B cell (primary cell): ENCODE results near the gene SARM1. TPM values are rescaled to one million over a fixed set of nuclear protein-coding genes. Genes with fewer than 3 reads are reported as not detected.
"Not testable (repeated sequence)": the region's sequence is repeated elsewhere in the genome, so short reads cannot be mapped to it uniquely, and the experiment has no call there.

Experiments used
- ATAC-seq: fragments of 200-7000 bp; cut with Tn5 transposase; one replicate; pipeline ENCODE4 v1.10.0; 2021; ENCODE audit warnings: low read depth, mild to moderate bottlenecking, moderate number of reproducible peaks, moderate library complexity
- CTCF ChIA-PET: fragments of 350-600 bp; sonication (Branson Sonifier 250); formaldehyde crosslinking; loops from one replicate; lab custom pipeline; 2021; ENCODE audit warnings: antibody characterized with exemption, inconsistent platforms; lab: Charles Lee
- POLR2A ChIA-PET: fragments of 350-600 bp; sonication (Branson Sonifier 250); formaldehyde crosslinking; loops from one replicate; lab custom pipeline; 2021; ENCODE audit warnings: antibody characterized with exemption; lab: Charles Lee
- DNase-seq: peaks from one replicate; pipeline ENCODE4 v3.0.0; 2013
- H2AFZ ChIP-seq: 2 replicates; pipeline ENCODE4 v1.6.1; 2012; ENCODE audit warnings: mild to moderate bottlenecking, low read depth, low read length; ENCODE audit not compliant: insufficient read depth, poor library complexity, severe bottlenecking
- H3K27ac ChIP-seq, 2 donors: 1 replicate in 1 of 2; 2 replicates in 1 of 2; pipeline ENCODE4 v1.5.1; 2012 to 2013; ENCODE audit warnings: low read length in 2 of 2, mild to moderate bottlenecking in 2 of 2, moderate library complexity in 1 of 2
- H3K27me3 ChIP-seq, 4 experiments: fragments of 200-600 bp in 1 of 4; sonication (generic) in 1 of 4; replicated peaks in 1 of 4; 1 replicate in 2 of 4; 2 replicates in 2 of 4; pipeline versions ENCODE4 v1.6.1 to v1.7.0; 2013 to 2016; ENCODE audit warnings: low read length in 3 of 4, mild to moderate bottlenecking in 2 of 4, mixed read lengths in 1 of 4, moderate library complexity in 1 of 4; ENCODE audit not compliant: insufficient read depth in 4 of 4, control insufficient read depth in 3 of 4; ENCODE audit errors: control extremely low read depth in 1 of 4
- H3K36me3 ChIP-seq, 2 experiments: replicated peaks in 1 of 2; 1 replicate in 1 of 2; 2 replicates in 1 of 2; pipeline versions ENCODE4 v1.6.1 to v1.7.1; 2013; ENCODE audit warnings: low read length in 1 of 2; ENCODE audit not compliant: insufficient read depth in 2 of 2, control insufficient read depth in 1 of 2; ENCODE audit errors: control extremely low read depth in 1 of 2, extremely low read depth in 1 of 2
- H3K4me1 ChIP-seq, 2 donors: fragments of 200-600 bp in 1 of 2; sonication (generic) in 1 of 2; 1 replicate in 1 of 2; 2 replicates in 1 of 2; pipeline versions ENCODE4 v1.5.1 to v1.6.1; 2013 to 2017; ENCODE audit warnings: low read length in 2 of 2; ENCODE audit not compliant: control insufficient read depth in 2 of 2, insufficient read depth in 2 of 2
- H3K4me2 ChIP-seq: replicated peaks from 2 replicates; pipeline ENCODE3; 2012; ENCODE audit warnings: mild to moderate bottlenecking, low read depth, low read length; ENCODE audit not compliant: poor library complexity, severe bottlenecking
- H3K4me3 ChIP-seq, 5 experiments: fragments of 200-600 bp in 1 of 5; sonication (generic) in 1 of 5; 1 replicate in 3 of 5; 2 replicates in 2 of 5; pipeline versions ENCODE4 v1.5.1 to v1.7.0; 2011 to 2016; ENCODE audit warnings: low read length in 4 of 5, mild to moderate bottlenecking in 4 of 5, low read depth in 2 of 5, control low read depth in 1 of 5, moderate library complexity in 1 of 5; ENCODE audit not compliant: insufficient read depth in 1 of 5; ENCODE audit errors: control extremely low read depth in 1 of 5, extremely low read depth in 1 of 5
- H3K79me2 ChIP-seq: fragments of 200-600 bp; sonication (generic); one replicate; pipeline ENCODE4 v1.6.0; 2016; ENCODE audit warnings: low read length; ENCODE audit not compliant: control insufficient read depth, insufficient read depth
- H3K9ac ChIP-seq: fragments of 200-600 bp; sonication (generic); 2 replicates; pipeline ENCODE4 v1.6.1; 2017; ENCODE audit warnings: mild to moderate bottlenecking, low read length, moderate library complexity
- H3K9me3 ChIP-seq, 3 donors: one replicate each; pipeline versions ENCODE4 v1.6.1 to v1.7.1; 2013; ENCODE audit warnings: low read length in 2 of 3; ENCODE audit not compliant: control insufficient read depth in 2 of 3, insufficient read depth in 1 of 3; ENCODE audit errors: control extremely low read depth in 1 of 3
- H4K20me1 ChIP-seq: 2 replicates; pipeline ENCODE4 v1.6.0; 2012; ENCODE audit warnings: mild to moderate bottlenecking, low read length; ENCODE audit not compliant: insufficient read depth, control insufficient read depth, poor library complexity, severe bottlenecking
- H3K27ac Mint-ChIP-seq: one replicate; pipeline ENCODE4 v1.8.0; 2021; ENCODE audit warnings: mixed read lengths
- H3K27me3 Mint-ChIP-seq: one replicate; pipeline ENCODE4 v1.8.0; 2021; ENCODE audit warnings: mixed read lengths
- H3K4me1 Mint-ChIP-seq: one replicate; pipeline ENCODE4 v1.8.0; 2021; ENCODE audit warnings: mixed read lengths
- H3K4me3 Mint-ChIP-seq: one replicate; pipeline ENCODE4 v1.8.0; 2021; ENCODE audit warnings: mixed read lengths
- H3K9me3 Mint-ChIP-seq: one replicate; pipeline ENCODE4 v1.8.0; 2022; ENCODE audit warnings: mixed read lengths; ENCODE audit not compliant: insufficient read depth
- EZH2 ChIP-seq: IDR thresholded peaks from 2 replicates; pipeline ENCODE4 v1.6.1; 2012; ENCODE audit warnings: borderline replicate concordance, low read depth, mild to moderate bottlenecking, moderate library complexity, low read length; ENCODE audit not compliant: insufficient read depth, poor library complexity, severe bottlenecking
- WGBS: methylation state at CpG from one replicate; pipeline ENCODE4 v1.1.5; 2013; ENCODE audit warnings: missing lambda C conversion rate; ENCODE audit not compliant: insufficient coverage; 5-methylcytosine and 5-hydroxymethylcytosine counted together
- intact Hi-C: fragments of 100-400 bp; cut with micrococcal nuclease; formaldehyde crosslinking; loops from one replicate; pipeline ENCODE4 v1.10.0; 2022
- polyA plus RNA-seq: library from polyadenylated mRNA; depleted of rRNA; stranded (reverse); fragments of >200 nt; gene quantifications from 2 replicates; pipeline ENCODE4 v1.2.3, GENCODE V29; 2012
- total RNA-seq, 2 donors: library from RNA; stranded (reverse); fragments of 120-200 nt in 1 of 2; gene quantifications; 1 replicate in 1 of 2; 2 replicates in 1 of 2; pipeline versions ENCODE4 v1.2.3 to v1.2.4, GENCODE V29; 2013 to 2022
- TF ChIP-seq, protein P1 (sequence below): fragments of 200-600 bp; IDR thresholded peaks from one replicate; pipeline ENCODE4 v1.8.0; 2022; ENCODE audit warnings: antibody characterized with exemption, mild to moderate bottlenecking

The SARM1 gene
- total and polyA plus RNA-seq, 2 donors (not counting 1 experiment from before 2014, with no cell fraction given), result 22.5 to 32.8 TPM

DNA sequence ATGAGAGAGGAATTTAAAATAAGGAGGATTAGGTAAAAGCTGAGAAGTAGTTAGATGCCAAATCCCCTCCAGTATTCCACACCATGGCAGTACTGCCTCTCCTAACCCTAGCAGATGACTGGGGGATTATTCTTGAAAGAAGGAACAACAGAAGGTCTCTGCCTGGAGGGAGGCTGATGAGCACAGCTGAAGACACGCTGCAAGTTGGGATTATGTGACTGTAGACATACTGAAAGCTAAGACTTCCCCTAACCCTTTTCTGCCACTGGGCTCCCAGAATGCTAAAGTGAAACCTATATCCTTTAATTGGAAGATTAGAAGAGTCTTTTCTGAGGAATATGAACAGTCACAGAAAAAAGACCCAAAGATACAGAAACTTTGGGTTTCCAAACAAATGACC is 62.2 kb downstream of the SARM1 start:
- H3K4me2 ChIP-seq, result no peak overlapping the region
- H3K9me3 ChIP-seq, result no peaks in the 10 kb centered on the region
- no peaks in the 10 kb centered on the region for H3K36me3 ChIP-seq
- ATAC-seq, result no peak
- H3K79me2 ChIP-seq, result no peaks in the 10 kb centered on the region
- H3K9ac ChIP-seq, result no peak overlapping the region
- CTCF ChIA-PET, result no interaction called here
- Mint-ChIP-seq H3K27ac (no peak overlapping the region), H3K27me3 (peaks cover 27% of the 10 kb centered on the region), H3K4me1 (no peaks in the 10 kb centered on the region), H3K4me3 (no peak overlapping the region), H3K9me3 (no peaks in the 10 kb centered on the region)
- POLR2A ChIA-PET, result no interaction called here
- TF ChIP-seq, protein P1, sequence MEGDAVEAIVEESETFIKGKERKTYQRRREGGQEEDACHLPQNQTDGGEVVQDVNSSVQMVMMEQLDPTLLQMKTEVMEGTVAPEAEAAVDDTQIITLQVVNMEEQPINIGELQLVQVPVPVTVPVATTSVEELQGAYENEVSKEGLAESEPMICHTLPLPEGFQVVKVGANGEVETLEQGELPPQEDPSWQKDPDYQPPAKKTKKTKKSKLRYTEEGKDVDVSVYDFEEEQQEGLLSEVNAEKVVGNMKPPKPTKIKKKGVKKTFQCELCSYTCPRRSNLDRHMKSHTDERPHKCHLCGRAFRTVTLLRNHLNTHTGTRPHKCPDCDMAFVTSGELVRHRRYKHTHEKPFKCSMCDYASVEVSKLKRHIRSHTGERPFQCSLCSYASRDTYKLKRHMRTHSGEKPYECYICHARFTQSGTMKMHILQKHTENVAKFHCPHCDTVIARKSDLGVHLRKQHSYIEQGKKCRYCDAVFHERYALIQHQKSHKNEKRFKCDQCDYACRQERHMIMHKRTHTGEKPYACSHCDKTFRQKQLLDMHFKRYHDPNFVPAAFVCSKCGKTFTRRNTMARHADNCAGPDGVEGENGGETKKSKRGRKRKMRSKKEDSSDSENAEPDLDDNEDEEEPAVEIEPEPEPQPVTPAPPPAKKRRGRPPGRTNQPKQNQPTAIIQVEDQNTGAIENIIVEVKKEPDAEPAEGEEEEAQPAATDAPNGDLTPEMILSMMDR, result no peak
- TF ChIP-seq EZH2, result no peak
- no peaks in the 10 kb centered on the region for H3K4me1 ChIP-seq
- H3K4me3 ChIP-seq, result no peak overlapping the region
- intact Hi-C loops, result no loop called here
- no peaks in the 10 kb centered on the region for H3K27me3 ChIP-seq
- no peak for DNase-seq
- H2AFZ ChIP-seq, result no peak overlapping the region
- no peaks in the 10 kb centered on the region for H4K20me1 ChIP-seq
- H3K27ac ChIP-seq, result no peak overlapping the region
- WGBS, result no CpG with 5 or more reads among the region's 1 CpG

DNA sequence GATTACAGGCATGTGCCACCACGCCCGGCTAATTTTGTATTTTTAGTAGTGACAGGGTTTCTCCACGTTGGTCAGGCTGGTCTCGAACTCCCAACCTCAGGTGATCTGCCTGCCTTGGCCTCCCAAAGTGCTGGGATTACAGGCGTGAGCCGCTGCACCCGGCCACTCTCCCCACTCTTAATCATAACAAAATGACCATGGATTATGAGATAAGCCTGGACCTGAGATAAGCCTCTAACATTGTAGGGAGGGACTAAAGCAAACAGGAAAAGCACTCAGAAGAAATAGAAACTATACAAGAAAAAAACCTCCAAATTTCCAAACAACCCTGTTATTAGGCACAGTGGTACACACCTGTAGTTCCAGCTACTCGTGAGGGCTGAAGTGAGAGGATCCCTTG is 62.8 kb downstream of the SARM1 start:
- CTCF ChIA-PET, H3K27ac ChIP-seq, H3K27ac Mint-ChIP-seq, H3K4me2 ChIP-seq, H3K36me3 ChIP-seq, POLR2A ChIA-PET, H3K27me3 ChIP-seq, H3K9me3 Mint-ChIP-seq, H3K79me2 ChIP-seq, H2AFZ ChIP-seq, H3K4me1 Mint-ChIP-seq, H3K4me3 Mint-ChIP-seq, H3K4me3 ChIP-seq, H4K20me1 ChIP-seq, H3K9ac ChIP-seq, intact Hi-C loops, DNase-seq, ATAC-seq, H3K4me1 ChIP-seq, H3K9me3 ChIP-seq: not testable (repeated sequence)
- WGBS, result 100% methylated on average over 1 of the region's 8 CpGs
- peaks cover 22% of the 10 kb centered on the region for H3K27me3 Mint-ChIP-seq
